ENCODE results near the gene LDLRAD3.

The LDLRAD3 gene

DNA sequence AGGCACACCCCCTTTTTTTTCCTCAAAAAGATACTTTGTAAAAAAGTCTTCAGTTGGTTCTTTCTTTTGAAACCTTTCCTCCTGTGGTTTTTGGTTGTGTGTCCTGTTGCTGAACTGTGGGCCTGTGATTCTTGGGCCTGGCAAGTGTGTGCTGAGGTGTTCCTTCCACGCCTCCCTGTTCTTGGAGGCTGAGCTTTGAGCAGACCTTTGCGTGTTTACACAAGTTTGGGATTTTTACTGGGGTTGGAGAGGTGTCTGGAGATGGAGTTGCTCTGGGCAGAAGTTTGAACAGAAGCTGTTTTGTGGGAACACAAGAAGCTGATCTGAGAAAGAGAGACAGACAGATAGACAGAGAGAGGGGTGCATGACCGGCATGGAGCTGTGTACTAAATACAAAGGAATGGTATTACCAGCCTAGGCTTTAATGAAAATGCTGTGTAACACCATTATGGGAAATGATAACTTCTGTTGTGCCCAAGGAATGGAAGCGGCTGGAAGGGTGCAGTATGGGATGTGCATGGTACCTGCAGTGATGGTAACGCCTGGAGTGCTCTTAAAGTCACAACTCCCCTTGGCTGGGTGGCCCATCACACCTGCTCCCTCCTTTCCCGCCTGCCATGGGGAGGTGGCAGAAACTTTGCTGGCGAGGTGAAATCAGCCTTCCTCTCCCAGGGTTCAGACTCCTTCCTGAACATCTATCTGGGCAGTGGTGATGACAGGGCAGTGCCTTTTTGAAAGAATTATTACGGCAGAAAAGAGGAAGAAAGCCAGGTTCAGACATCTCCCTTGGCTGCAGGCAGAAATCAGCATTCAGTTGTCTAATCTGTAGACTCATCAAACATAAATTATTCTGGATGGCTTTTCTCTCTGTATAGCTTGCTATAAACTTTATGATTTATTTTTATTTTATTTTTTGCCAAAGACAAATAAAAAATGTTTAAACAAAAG is 70.4 kb downstream of the LDLRAD3 start:
- Histone ChIP-seq H3K9ac (ENCODE audit: low read depth, low read length, poor library complexity, severe bottlenecking) (no peak overlapping the region), H3F3A (ENCODE audit: low read depth) (no peaks in the 10 kb centered on the region), H3K4me3 (ENCODE audit: low read length, poor library complexity, severe bottlenecking) (no peak overlapping the region), H4K20me1 (ENCODE audit: insufficient read depth, low read length, poor library complexity, severe bottlenecking) (no peaks in the 10 kb centered on the region), H3K4me1 (ENCODE audit: insufficient read depth, low read length, poor library complexity, severe bottlenecking) (no peaks in the 10 kb centered on the region), H3K9me2 (replicated peaks; ENCODE audit: low read depth, low read length) (no peaks in the 10 kb centered on the region), H3K27me3 (ENCODE audit: insufficient read depth, low read length, poor library complexity, severe bottlenecking) (no peaks in the 10 kb centered on the region), H3K79me2 (ENCODE audit: insufficient read depth, low read length) (no peaks in the 10 kb centered on the region), H3K9me3 (ENCODE audit: insufficient read depth, low read depth, low read length) (no peaks in the 10 kb centered on the region), H3K4me2 (ENCODE audit: low read depth, low read length, poor library complexity, severe bottlenecking) (no peak overlapping the region), H3K36me3 (ENCODE audit: insufficient read depth, low read length) (no peaks in the 10 kb centered on the region), H2AFZ (ENCODE audit: low read length) (no peak overlapping the region)
- TF ChIP-seq EZH2phosphoT487 (IDR thresholded peaks at IDR 0.05; ENCODE audit: borderline replicate concordance): no peak
- TF ChIP-seq, protein P1, sequence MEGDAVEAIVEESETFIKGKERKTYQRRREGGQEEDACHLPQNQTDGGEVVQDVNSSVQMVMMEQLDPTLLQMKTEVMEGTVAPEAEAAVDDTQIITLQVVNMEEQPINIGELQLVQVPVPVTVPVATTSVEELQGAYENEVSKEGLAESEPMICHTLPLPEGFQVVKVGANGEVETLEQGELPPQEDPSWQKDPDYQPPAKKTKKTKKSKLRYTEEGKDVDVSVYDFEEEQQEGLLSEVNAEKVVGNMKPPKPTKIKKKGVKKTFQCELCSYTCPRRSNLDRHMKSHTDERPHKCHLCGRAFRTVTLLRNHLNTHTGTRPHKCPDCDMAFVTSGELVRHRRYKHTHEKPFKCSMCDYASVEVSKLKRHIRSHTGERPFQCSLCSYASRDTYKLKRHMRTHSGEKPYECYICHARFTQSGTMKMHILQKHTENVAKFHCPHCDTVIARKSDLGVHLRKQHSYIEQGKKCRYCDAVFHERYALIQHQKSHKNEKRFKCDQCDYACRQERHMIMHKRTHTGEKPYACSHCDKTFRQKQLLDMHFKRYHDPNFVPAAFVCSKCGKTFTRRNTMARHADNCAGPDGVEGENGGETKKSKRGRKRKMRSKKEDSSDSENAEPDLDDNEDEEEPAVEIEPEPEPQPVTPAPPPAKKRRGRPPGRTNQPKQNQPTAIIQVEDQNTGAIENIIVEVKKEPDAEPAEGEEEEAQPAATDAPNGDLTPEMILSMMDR (conservative IDR thresholded peaks at IDR 0.05; ENCODE audit: low read length): no peak

DNA sequence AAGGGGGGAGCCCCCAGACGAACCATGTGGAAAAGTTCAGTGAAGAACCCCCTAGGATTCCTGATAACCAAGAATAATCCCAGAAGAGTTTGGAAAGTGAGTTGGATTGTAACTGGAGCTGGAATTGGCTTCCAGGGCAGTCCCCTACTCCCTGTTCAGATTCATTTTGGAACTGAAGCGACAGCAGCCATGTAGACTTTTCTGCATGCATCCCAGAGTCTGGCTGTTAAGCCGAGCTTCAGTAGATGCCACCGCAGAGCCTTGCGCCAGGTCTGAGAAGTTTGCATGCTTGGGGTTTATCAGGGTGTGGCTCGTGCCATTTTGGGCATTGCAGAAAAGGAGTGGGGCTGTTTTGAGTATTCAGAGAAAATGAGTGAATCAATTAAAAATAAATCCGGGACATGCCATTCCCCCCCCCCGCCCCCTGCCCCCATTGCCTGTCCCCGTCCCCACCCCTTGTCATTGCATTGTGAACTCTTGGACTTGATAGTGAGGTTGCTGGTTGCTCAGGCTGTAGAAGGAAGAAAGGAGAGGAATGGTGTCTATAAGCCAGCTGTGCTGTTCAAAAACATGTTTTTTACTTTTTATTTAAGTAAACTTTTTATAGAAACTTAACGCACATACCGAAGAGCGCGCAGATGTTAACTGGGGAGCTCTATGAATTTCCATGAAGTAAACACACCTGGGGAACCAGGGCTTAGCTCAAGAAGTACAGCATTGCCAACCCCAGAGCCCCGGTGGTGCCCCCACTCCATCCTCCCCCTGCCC is 71.2 kb downstream of the LDLRAD3 start:
- no peaks in the 10 kb centered on the region for H3K4me1 ChIP-seq (ENCODE audit: insufficient read depth, low read length, poor library complexity, severe bottlenecking)
- no peaks in the 10 kb centered on the region for H3K36me3 ChIP-seq (ENCODE audit: insufficient read depth, low read length)
- no peak overlapping the region for H2AFZ ChIP-seq (ENCODE audit: low read length)
- no peaks in the 10 kb centered on the region for H3K9me2 ChIP-seq (replicated peaks; ENCODE audit: low read depth, low read length)
- no peaks in the 10 kb centered on the region for H3K79me2 ChIP-seq (ENCODE audit: insufficient read depth, low read length)
- no peaks in the 10 kb centered on the region for H3F3A ChIP-seq (ENCODE audit: low read depth)
- H3K4me2 ChIP-seq (ENCODE audit: low read depth, low read length, poor library complexity, severe bottlenecking): no peak overlapping the region
- TF ChIP-seq EZH2phosphoT487 (IDR thresholded peaks at IDR 0.05; ENCODE audit: borderline replicate concordance): no peak
- TF ChIP-seq, protein P1 (conservative IDR thresholded peaks at IDR 0.05; ENCODE audit: low read length): no peak
- H3K4me3 ChIP-seq (ENCODE audit: low read length, poor library complexity, severe bottlenecking): no peak overlapping the region
- no peaks in the 10 kb centered on the region for H4K20me1 ChIP-seq (ENCODE audit: insufficient read depth, low read length, poor library complexity, severe bottlenecking)
- H3K27me3 ChIP-seq (ENCODE audit: insufficient read depth, low read length, poor library complexity, severe bottlenecking): no peaks in the 10 kb centered on the region
- H3K9me3 ChIP-seq (ENCODE audit: insufficient read depth, low read depth, low read length): no peaks in the 10 kb centered on the region
- no peak overlapping the region for H3K9ac ChIP-seq (ENCODE audit: low read depth, low read length, poor library complexity, severe bottlenecking)

DNA sequence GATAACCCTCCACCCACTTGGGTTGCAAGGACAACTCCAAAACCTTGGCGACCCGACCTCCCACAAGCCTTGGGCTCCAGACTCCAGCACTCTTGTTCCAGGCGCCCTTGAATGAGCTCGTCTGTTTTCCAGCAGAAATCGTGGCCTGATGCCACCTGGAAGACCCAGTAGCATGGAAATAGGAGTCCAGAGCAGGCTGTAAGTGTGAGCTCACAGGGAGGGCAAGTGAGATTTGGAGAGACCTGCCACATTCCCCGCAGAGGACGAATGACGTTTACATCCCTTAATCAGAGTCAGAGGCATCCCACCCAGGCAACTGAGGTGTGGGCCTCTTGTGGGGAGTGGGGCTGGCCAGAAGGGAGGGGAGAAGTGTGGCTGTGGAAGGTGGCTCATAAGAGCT is 71.9 kb downstream of the LDLRAD3 start:
- TF ChIP-seq, protein P1 (conservative IDR thresholded peaks at IDR 0.05; ENCODE audit: low read length): no peak
- no peak for TF ChIP-seq EZH2phosphoT487 (IDR thresholded peaks at IDR 0.05; ENCODE audit: borderline replicate concordance)
- no peaks in the 10 kb centered on the region for H4K20me1 ChIP-seq (ENCODE audit: insufficient read depth, low read length, poor library complexity, severe bottlenecking)

More for the DNA sequence above, 71.9 kb downstream of the LDLRAD3 start:
- no peak overlapping the region for H3K4me3 ChIP-seq (ENCODE audit: low read length, poor library complexity, severe bottlenecking)
- no peak overlapping the region for H3K4me2 ChIP-seq (ENCODE audit: low read depth, low read length, poor library complexity, severe bottlenecking)
- no peaks in the 10 kb centered on the region for H3K4me1 ChIP-seq (ENCODE audit: insufficient read depth, low read length, poor library complexity, severe bottlenecking)
- no peaks in the 10 kb centered on the region for H3K27me3 ChIP-seq (ENCODE audit: insufficient read depth, low read length, poor library complexity, severe bottlenecking)
- no peaks in the 10 kb centered on the region for H3K79me2 ChIP-seq (ENCODE audit: insufficient read depth, low read length)
- no peaks in the 10 kb centered on the region for H3K9me2 ChIP-seq (replicated peaks; ENCODE audit: low read depth, low read length)
- no peak overlapping the region for H2AFZ ChIP-seq (ENCODE audit: low read length)
- no peaks in the 10 kb centered on the region for H3K9me3 ChIP-seq (ENCODE audit: insufficient read depth, low read depth, low read length)
- H3F3A ChIP-seq (ENCODE audit: low read depth): no peaks in the 10 kb centered on the region
- H3K36me3 ChIP-seq (ENCODE audit: insufficient read depth, low read length): no peaks in the 10 kb centered on the region
- no peak overlapping the region for H3K9ac ChIP-seq (ENCODE audit: low read depth, low read length, poor library complexity, severe bottlenecking)

Measured in Loucy (cell line).